ENCODE results near the gene PRIMPOL. TPM values are rescaled to one million over a fixed set of nuclear protein-coding genes. Genes with fewer than 3 reads are reported as not detected.
A peak's percentile ranks its signal among the peaks of the same experiment; 100 is the strongest.

PRIMPOL gene
- total RNA-seq, 1 experiment from 2014 or later = 8.3 TPM

DNA sequence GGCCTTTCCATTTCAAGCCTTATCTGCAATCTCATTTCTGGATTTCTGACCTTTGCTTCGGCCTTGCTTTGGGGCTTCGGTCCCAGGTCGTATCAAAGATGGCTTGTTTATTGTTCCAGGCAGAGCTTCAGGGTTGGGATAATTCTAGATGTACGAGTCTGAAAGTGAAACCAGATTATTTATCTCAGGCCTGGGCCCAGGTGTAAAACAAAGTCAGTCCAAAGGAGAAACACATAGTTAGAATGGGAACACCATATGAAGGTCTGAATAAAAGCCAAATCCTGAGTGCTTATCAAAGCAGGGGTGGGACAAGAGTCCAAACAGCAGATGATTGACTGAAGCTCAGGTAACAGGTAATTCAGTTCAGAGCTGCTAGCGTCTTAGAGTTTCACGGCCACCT lies 17.1 kb downstream of the PRIMPOL start:
- TF ChIP-seq PREB (CRISPR knock-in tag; IDR thresholded peaks at IDR 0.05; ENCODE audit: borderline replicate concordance) = no peak
- no peak for TF ChIP-seq ZNF281 (CRISPR knock-in tag; IDR thresholded peaks at IDR 0.05)
- TF ChIP-seq HMGXB4 (CRISPR knock-in tag; IDR thresholded peaks at IDR 0.05) = no peak
- TF ChIP-seq TEAD1 (CRISPR knock-in tag; IDR thresholded peaks at IDR 0.05) = no peak
- Mint-ChIP-seq H3K27me3 (ENCODE audit: low read depth) (no peaks in the 10 kb centered on the region), H3K36me3 (0 out of 2 replicates have a peak, but pooled peaks cover 3% of the 10 kb centered on the region), H3K9me3 (no peaks in the 10 kb centered on the region), H3K4me1 (no peaks in the 10 kb centered on the region; the same call in 1 of the 2 replicates), H3K4me3 (no peak overlapping the region), H3K27ac (no peak overlapping the region)
- ChIA-PET POLR2A (no interaction called here), CTCF (no interaction called here)
- DNase-seq (ENCODE audit: low spot score) = no peak
- no peak for ATAC-seq

DNA sequence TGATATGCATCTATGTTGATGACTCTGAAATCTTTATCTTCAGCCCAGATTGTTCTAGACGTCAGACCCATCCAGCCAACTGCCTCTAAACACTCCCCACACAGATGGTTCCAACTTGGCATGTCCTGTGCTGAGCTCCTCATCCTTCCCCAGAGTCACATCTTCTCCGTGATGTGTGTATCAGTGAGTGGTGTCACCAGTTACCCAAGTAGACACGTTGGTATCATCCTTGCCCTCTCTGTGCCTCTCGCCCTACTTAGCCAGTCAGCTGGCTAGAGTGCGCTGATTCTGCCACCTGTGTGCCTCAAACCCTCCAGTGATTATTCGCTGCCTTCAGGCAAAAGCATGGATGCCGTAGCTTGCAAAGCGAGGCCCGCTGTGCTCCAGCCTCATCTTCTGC lies 18.6 kb downstream of the PRIMPOL start:
- H3K4me1 Mint-ChIP-seq = no peaks in the 10 kb centered on the region; the same call in 1 of the 2 replicates
- no peak for DNase-seq (ENCODE audit: low spot score)
- TF ChIP-seq NFYB (CRISPR knock-in tag; conservative IDR thresholded peaks at IDR 0.05; ENCODE audit: low read depth) = no peak
- TF ChIP-seq, protein P1, sequence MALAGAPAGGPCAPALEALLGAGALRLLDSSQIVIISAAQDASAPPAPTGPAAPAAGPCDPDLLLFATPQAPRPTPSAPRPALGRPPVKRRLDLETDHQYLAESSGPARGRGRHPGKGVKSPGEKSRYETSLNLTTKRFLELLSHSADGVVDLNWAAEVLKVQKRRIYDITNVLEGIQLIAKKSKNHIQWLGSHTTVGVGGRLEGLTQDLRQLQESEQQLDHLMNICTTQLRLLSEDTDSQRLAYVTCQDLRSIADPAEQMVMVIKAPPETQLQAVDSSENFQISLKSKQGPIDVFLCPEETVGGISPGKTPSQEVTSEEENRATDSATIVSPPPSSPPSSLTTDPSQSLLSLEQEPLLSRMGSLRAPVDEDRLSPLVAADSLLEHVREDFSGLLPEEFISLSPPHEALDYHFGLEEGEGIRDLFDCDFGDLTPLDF (CRISPR knock-in tag; IDR thresholded peaks at IDR 0.05) = no peak
- no peak for TF ChIP-seq JUN (CRISPR knock-in tag; IDR thresholded peaks at IDR 0.05)
- no peak for TF ChIP-seq TP53 (CRISPR knock-in tag; IDR thresholded peaks at IDR 0.05)
- TF ChIP-seq CDX4 (CRISPR knock-in tag; IDR thresholded peaks at IDR 0.05; ENCODE audit: borderline replicate concordance) = no peak
- no peak for TF ChIP-seq TEAD4 (CRISPR knock-in tag; IDR thresholded peaks at IDR 0.05)
- no peak for TF ChIP-seq TCF7 (CRISPR knock-in tag; IDR thresholded peaks at IDR 0.05; ENCODE audit: low read depth)
- no peak for TF ChIP-seq ATF1 (CRISPR knock-in tag; IDR thresholded peaks at IDR 0.05)
- TF ChIP-seq ZNF121 (CRISPR knock-in tag; IDR thresholded peaks at IDR 0.05) = no peak
- no peak for TF ChIP-seq ZNF317 (CRISPR knock-in tag; IDR thresholded peaks at IDR 0.05; ENCODE audit: borderline replicate concordance, low read depth)
- no peak for TF ChIP-seq FOXJ3 (CRISPR knock-in tag; IDR thresholded peaks at IDR 0.05; ENCODE audit: borderline replicate concordance)
- no peak for TF ChIP-seq ZNF138 (CRISPR knock-in tag; conservative IDR thresholded peaks at IDR 0.05)
- TF ChIP-seq, protein P2, sequence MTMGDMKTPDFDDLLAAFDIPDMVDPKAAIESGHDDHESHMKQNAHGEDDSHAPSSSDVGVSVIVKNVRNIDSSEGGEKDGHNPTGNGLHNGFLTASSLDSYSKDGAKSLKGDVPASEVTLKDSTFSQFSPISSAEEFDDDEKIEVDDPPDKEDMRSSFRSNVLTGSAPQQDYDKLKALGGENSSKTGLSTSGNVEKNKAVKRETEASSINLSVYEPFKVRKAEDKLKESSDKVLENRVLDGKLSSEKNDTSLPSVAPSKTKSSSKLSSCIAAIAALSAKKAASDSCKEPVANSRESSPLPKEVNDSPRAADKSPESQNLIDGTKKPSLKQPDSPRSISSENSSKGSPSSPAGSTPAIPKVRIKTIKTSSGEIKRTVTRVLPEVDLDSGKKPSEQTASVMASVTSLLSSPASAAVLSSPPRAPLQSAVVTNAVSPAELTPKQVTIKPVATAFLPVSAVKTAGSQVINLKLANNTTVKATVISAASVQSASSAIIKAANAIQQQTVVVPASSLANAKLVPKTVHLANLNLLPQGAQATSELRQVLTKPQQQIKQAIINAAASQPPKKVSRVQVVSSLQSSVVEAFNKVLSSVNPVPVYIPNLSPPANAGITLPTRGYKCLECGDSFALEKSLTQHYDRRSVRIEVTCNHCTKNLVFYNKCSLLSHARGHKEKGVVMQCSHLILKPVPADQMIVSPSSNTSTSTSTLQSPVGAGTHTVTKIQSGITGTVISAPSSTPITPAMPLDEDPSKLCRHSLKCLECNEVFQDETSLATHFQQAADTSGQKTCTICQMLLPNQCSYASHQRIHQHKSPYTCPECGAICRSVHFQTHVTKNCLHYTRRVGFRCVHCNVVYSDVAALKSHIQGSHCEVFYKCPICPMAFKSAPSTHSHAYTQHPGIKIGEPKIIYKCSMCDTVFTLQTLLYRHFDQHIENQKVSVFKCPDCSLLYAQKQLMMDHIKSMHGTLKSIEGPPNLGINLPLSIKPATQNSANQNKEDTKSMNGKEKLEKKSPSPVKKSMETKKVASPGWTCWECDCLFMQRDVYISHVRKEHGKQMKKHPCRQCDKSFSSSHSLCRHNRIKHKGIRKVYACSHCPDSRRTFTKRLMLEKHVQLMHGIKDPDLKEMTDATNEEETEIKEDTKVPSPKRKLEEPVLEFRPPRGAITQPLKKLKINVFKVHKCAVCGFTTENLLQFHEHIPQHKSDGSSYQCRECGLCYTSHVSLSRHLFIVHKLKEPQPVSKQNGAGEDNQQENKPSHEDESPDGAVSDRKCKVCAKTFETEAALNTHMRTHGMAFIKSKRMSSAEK (CRISPR knock-in tag; IDR thresholded peaks at IDR 0.05; ENCODE audit: borderline replicate concordance) = no peak
- 0 out of 2 replicates have a peak, but pooled peaks cover 3% of the 10 kb centered on the region for H3K36me3 Mint-ChIP-seq
- no peak for ATAC-seq
- peak overlapping the region; percentile 2; the same call in 1 of the 2 replicates for H3K27ac Mint-ChIP-seq
- ChIA-PET POLR2A (no interaction called here), CTCF (no interaction called here)
- H3K27me3 Mint-ChIP-seq (ENCODE audit: low read depth) = no peaks in the 10 kb centered on the region
- H3K9me3 Mint-ChIP-seq = no peaks in the 10 kb centered on the region
- H3K4me3 Mint-ChIP-seq = no peak overlapping the region
